ENCODE results near the gene WDR46. TPM values are rescaled to one million over a fixed set of nuclear protein-coding genes. Genes with fewer than 3 reads are reported as not detected.
"Not testable (repeated sequence)": the region's sequence is repeated elsewhere in the genome, so short reads cannot be mapped to it uniquely, and the experiment has no call there.

Gene WDR46
- total and polyA plus RNA-seq, 2 donors = 48.6 to 68.6 TPM

DNA sequence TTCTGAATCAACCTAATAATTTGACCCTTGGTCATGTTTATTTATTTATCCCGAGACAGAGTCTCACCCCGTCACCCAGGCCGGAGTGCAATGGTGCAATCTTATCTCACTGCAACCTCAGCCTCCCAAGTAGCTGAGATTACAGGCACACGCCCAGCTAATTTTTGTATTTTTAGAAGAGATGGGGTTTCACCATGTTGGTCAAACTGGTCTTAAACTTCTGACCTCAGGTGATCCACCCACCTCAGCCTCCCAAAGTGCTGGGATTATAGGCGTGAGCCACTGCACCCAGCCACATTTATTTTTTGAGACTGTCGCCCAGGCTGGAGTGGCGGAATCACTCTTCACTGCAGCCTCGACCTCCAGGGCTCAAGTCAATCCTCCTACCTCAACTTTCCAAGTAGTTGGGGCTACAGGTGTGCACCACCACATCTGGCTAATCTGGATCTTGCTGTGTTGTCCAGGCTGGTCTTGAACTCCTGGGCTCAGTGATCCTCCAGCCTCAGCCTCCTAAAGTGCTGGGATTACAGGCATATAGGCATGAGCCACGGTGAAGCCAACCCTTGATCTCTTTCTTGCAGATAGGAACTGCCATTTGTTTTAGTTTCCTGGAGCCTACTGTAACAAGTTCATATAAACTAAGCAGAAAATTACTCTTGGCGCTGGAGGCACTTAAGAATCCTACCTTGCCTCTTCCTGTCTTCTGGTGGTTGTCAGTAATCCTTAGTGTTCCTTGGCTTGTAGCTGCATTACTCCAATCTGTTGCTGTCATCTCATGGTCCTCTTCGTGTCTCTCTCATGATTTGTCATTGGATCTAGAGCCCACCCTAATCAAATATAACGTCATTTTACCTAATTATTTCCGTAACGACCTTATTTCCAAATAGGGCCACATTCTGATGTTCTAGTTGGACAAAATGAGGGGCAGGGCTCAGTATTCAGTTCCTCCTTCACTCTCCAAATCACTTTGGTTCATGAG lies 14.8 kb downstream of the WDR46 start:
- DNase-seq (ENCODE audit: low read depth in 6 of 9, low spot score in 9 of 9) = no peak
- Histone ChIP-seq H3K9me3 (ENCODE audit: control insufficient read depth in 2 of 2, insufficient read depth in 1 of 2, low read length in 1 of 2) (no peaks in the 10 kb centered on the region), H3K36me3 (ENCODE audit: control insufficient read depth in 2 of 2, insufficient read depth in 2 of 2, low read length in 1 of 2) (peaks cover 30 to 57% of the 10 kb centered on the region in 2 donors), H3K27me3 (ENCODE audit: control insufficient read depth in 2 of 2, insufficient read depth in 1 of 2, low read length in 1 of 2) (no peaks in the 10 kb centered on the region), H3K27ac (ENCODE audit: low read depth in 1 of 2, low read length in 1 of 2) (peak overlapping the region in 1 of 2 donors; percentile 3), H3K4me3 (ENCODE audit: low read length in 2 of 2) (no peak overlapping the region), H3K4me1 (ENCODE audit: control insufficient read depth in 2 of 2, insufficient read depth in 2 of 2, low read length in 2 of 2) (peaks cover 37 to 63% of the 10 kb centered on the region in 2 donors)
- WGBS = 91% methylated on average over 14 of the region's 14 CpGs

GRCh38 chr6:33273129-33273923 lies 15.7 kb downstream of the WDR46 start:
- peak overlapping the region in 1 of 2 donors; percentile 10 for H3K27ac ChIP-seq (ENCODE audit: low read depth in 1 of 2, low read length in 1 of 2)
- DNase-seq (ENCODE audit: low read depth in 6 of 9, low spot score in 9 of 9) = no peak
- no peaks in the 10 kb centered on the region for H3K27me3 ChIP-seq (ENCODE audit: control insufficient read depth in 2 of 2, insufficient read depth in 1 of 2, low read length in 1 of 2)
- WGBS = 84% methylated on average over 11 of the region's 11 CpGs
- peaks cover 30 to 57% of the 10 kb centered on the region in 2 donors for H3K36me3 ChIP-seq (ENCODE audit: control insufficient read depth in 2 of 2, insufficient read depth in 2 of 2, low read length in 1 of 2)
- H3K4me3 ChIP-seq (ENCODE audit: low read length in 2 of 2) = peak overlapping the region; percentile 90
- H3K4me1 ChIP-seq (ENCODE audit: control insufficient read depth in 2 of 2, insufficient read depth in 2 of 2, low read length in 2 of 2) = peaks cover 34 to 62% of the 10 kb centered on the region in 2 donors
- no peaks in the 10 kb centered on the region for H3K9me3 ChIP-seq (ENCODE audit: control insufficient read depth in 2 of 2, insufficient read depth in 1 of 2, low read length in 1 of 2)

GRCh38 chr6:33272275-33273128 lies 16.5 kb downstream of the WDR46 start:
- no peaks in the 10 kb centered on the region for H3K27me3 ChIP-seq (ENCODE audit: control insufficient read depth in 2 of 2, insufficient read depth in 1 of 2, low read length in 1 of 2)
- peak overlapping the region; percentile 87 to 94 for H3K27ac ChIP-seq (ENCODE audit: low read depth in 1 of 2, low read length in 1 of 2)
- 20% methylated on average over 22 of the region's 22 CpGs for WGBS
- H3K9me3 ChIP-seq (ENCODE audit: control insufficient read depth in 2 of 2, insufficient read depth in 1 of 2, low read length in 1 of 2) = no peaks in the 10 kb centered on the region
- H3K4me1 ChIP-seq (ENCODE audit: control insufficient read depth in 2 of 2, insufficient read depth in 2 of 2, low read length in 2 of 2) = peaks cover 27 to 53% of the 10 kb centered on the region in 2 donors
- DNase-seq (ENCODE audit: low read depth in 6 of 9, low spot score in 9 of 9) = no peak
- peak overlapping the region; percentile 90 for H3K4me3 ChIP-seq (ENCODE audit: low read length in 2 of 2)
- H3K36me3 ChIP-seq (ENCODE audit: control insufficient read depth in 2 of 2, insufficient read depth in 2 of 2, low read length in 1 of 2) = peaks cover 35 to 60% of the 10 kb centered on the region in 2 donors

DNA sequence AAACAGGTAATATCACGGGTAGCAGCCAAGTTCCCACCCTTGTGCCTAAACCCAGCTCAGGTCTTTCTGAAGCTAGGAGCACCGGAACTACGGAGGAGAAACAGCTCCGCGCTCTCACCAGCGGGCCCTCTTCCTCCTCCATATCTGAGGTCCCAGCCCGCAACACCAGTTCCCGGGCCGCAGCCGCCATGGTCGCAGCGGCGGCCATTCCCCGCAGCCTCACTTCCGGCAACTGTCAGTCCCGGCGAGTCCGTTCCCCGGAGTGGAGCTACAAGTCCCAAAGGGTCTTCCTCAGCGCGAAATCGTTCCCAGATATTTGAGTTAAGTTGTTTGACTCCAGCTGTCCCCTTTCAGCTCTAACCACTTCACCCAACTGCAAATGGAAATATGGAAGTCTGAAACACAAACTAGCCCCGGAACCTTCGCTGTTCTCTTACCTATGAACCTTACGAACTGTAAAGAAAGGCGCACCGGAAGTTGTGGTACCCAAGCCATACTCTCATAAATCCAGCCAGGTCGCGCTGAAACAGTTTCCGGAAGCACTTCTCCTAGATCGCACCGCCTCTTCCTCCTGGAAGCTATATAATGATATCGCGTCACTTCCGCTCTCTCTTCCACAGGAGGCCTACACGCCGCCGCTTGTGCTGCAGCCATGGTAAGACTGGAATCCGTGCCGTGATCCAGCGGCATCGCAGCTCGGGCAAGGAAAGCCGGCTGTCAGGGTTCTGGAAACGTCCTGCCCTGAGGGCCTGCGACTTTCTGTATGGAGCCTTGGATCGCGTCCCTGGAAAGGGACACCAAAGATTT lies 17.4 kb downstream of the WDR46 start, which contains the start of the genes RPS18 and VPS52:
Gene RPS18, plus strand, starts transcription at position 608 of the 807 bp plus-strand sequence. Its CDS starts 45 bp downstream, at position 653.
Gene VPS52, minus strand, starts transcription at position 409 of the 807 bp plus-strand sequence. Its CDS starts 201 bp downstream, at position 208.
- WGBS = under 1% methylated on average over 48 of the region's 48 CpGs
- H3K36me3 ChIP-seq (ENCODE audit: control insufficient read depth in 2 of 2, insufficient read depth in 2 of 2, low read length in 1 of 2) = peaks cover 43 to 67% of the 10 kb centered on the region in 2 donors

DNA sequence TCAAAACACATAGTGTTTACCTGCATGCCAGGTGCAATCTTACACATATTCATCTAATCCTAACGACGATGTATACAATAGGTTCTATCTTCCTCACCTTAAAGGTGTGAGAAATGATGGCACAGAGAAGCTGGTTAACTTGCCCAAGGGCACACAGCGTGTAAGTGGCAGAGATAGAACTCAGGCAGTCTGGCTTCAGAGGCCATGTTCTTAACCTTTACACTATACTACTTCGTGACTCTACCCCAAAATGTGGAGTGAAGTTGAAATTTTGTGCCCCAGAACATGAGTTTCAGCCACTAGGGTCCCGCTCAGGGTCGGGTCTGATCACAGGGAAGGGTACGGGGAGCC lies 17.9 kb downstream of the WDR46 start:
- Histone ChIP-seq H3K27me3 (ENCODE audit: control insufficient read depth in 2 of 2, insufficient read depth in 1 of 2, low read length in 1 of 2) (no peaks in the 10 kb centered on the region), H3K4me3 (ENCODE audit: low read length in 2 of 2) (peak overlapping the region; percentile 90), H3K4me1 (ENCODE audit: control insufficient read depth in 2 of 2, insufficient read depth in 2 of 2, low read length in 2 of 2) (peaks cover 23 to 43% of the 10 kb centered on the region in 2 donors), H3K27ac (ENCODE audit: low read depth in 1 of 2, low read length in 1 of 2) (peak overlapping the region; percentile 94 to 98), H3K9me3 (ENCODE audit: control insufficient read depth in 2 of 2, insufficient read depth in 1 of 2, low read length in 1 of 2) (no peaks in the 10 kb centered on the region), H3K36me3 (ENCODE audit: control insufficient read depth in 2 of 2, insufficient read depth in 2 of 2, low read length in 1 of 2) (peaks cover 49 to 67% of the 10 kb centered on the region in 2 donors)
- 5% methylated on average over 7 of the region's 7 CpGs for WGBS
- DNase-seq (ENCODE audit: low read depth in 6 of 9, low spot score in 9 of 9) = no peak

More for the DNA sequence above, 17.4 kb downstream of the WDR46 start, which contains the start of the genes RPS18 and VPS52:
- Histone ChIP-seq H3K4me1 (ENCODE audit: control insufficient read depth in 2 of 2, insufficient read depth in 2 of 2, low read length in 2 of 2) (peaks cover 27 to 49% of the 10 kb centered on the region in 2 donors), H3K27ac (ENCODE audit: low read depth in 1 of 2, low read length in 1 of 2) (peak within 1 kb of the TSS; percentile 94 to 98), H3K27me3 (ENCODE audit: control insufficient read depth in 2 of 2, insufficient read depth in 1 of 2, low read length in 1 of 2) (no peaks in the 10 kb centered on the region), H3K4me3 (ENCODE audit: low read length in 2 of 2) (peak within 1 kb of the TSS; percentile 90), H3K9me3 (ENCODE audit: control insufficient read depth in 2 of 2, insufficient read depth in 1 of 2, low read length in 1 of 2) (no peaks in the 10 kb centered on the region)
- peak; percentile 96 to 100 (median 99) for DNase-seq (ENCODE audit: low read depth in 6 of 9, low spot score in 9 of 9)

- Histone ChIP-seq H3K9me3 (ENCODE audit: control insufficient read depth in 2 of 2, insufficient read depth in 1 of 2, low read length in 1 of 2) (no peaks in the 10 kb centered on the region), H3K4me1 (ENCODE audit: control insufficient read depth in 2 of 2, insufficient read depth in 2 of 2, low read length in 2 of 2) (no peaks in the 10 kb centered on the region), H3K36me3 (ENCODE audit: control insufficient read depth in 2 of 2, insufficient read depth in 2 of 2, low read length in 1 of 2) (peaks cover 53 to 77% of the 10 kb centered on the region in 2 donors), H3K27ac (ENCODE audit: low read depth in 1 of 2, low read length in 1 of 2) (no peak overlapping the region), H3K27me3 (ENCODE audit: control insufficient read depth in 2 of 2, insufficient read depth in 1 of 2, low read length in 1 of 2) (no peaks in the 10 kb centered on the region), H3K4me3 (ENCODE audit: low read length in 2 of 2) (no peak overlapping the region)
- WGBS = 92% methylated on average over 7 of the region's 7 CpGs
- no peak for DNase-seq (ENCODE audit: low read depth in 6 of 9, low spot score in 9 of 9)
Observed at GRCh38 chr6:33264015-33264414, 25.0 kb downstream of the WDR46 start.

DNA sequence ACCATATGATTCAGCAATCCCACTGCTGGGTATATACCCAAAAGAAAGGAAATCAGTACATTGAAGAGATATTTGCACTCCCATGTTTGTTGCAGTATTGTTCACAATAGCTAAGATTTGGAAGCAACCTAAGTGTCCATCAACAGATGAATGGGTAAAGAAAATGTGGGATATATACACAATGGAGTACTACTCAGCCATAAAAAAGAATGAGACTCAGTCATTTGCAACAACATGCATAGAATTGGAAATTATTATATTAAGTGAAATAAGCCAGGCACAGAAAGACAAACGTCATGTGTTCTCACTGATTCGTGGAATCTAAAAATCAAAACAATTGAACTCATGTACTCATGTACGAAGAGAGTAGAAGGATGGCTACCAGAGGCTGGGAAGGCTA lies 26.5 kb downstream of the WDR46 start:
- DNase-seq (ENCODE audit: low read depth in 6 of 9, low spot score in 9 of 9); H3K9me3 ChIP-seq (ENCODE audit: control insufficient read depth in 2 of 2, insufficient read depth in 1 of 2, low read length in 1 of 2); H3K27ac ChIP-seq (ENCODE audit: low read depth in 1 of 2, low read length in 1 of 2); H3K4me1 ChIP-seq (ENCODE audit: control insufficient read depth in 2 of 2, insufficient read depth in 2 of 2, low read length in 2 of 2); H3K27me3 ChIP-seq (ENCODE audit: control insufficient read depth in 2 of 2, insufficient read depth in 1 of 2, low read length in 1 of 2); H3K4me3 ChIP-seq (ENCODE audit: low read length in 2 of 2): not testable (repeated sequence)
- peaks cover 43 to 73% of the 10 kb centered on the region in 2 donors for H3K36me3 ChIP-seq (ENCODE audit: control insufficient read depth in 2 of 2, insufficient read depth in 2 of 2, low read length in 1 of 2)
- 98% methylated on average over 3 of the region's 3 CpGs for whole genome bisulfite sequencing

GRCh38 chr6:33259032-33259431 lies 30.0 kb downstream of the WDR46 start:
- Histone ChIP-seq H3K4me1 (ENCODE audit: control insufficient read depth in 2 of 2, insufficient read depth in 2 of 2, low read length in 2 of 2) (no peaks in the 10 kb centered on the region), H3K9me3 (ENCODE audit: control insufficient read depth in 2 of 2, insufficient read depth in 1 of 2, low read length in 1 of 2) (no peaks in the 10 kb centered on the region), H3K4me3 (ENCODE audit: low read length in 2 of 2) (no peak overlapping the region), H3K27me3 (ENCODE audit: control insufficient read depth in 2 of 2, insufficient read depth in 1 of 2, low read length in 1 of 2) (no peaks in the 10 kb centered on the region), H3K27ac (ENCODE audit: low read depth in 1 of 2, low read length in 1 of 2) (no peak overlapping the region), H3K36me3 (ENCODE audit: control insufficient read depth in 2 of 2, insufficient read depth in 2 of 2, low read length in 1 of 2) (peaks cover 15 to 58% of the 10 kb centered on the region in 2 donors)
- WGBS = 92% methylated on average over 5 of the region's 5 CpGs
- no peak for DNase-seq (ENCODE audit: low read depth in 6 of 9, low spot score in 9 of 9)

All from thymus (tissue), 11 donors.